Skeletal muscle cell (primary cell): Measurements from ENCODE around the gene PER3.

ENCODE experiments used
- DNase-seq: peaks from one replicate; pipeline ENCODE4 v3.0.0-alpha.2; 2010; ENCODE audit warnings: low read depth
- H3K4me3 ChIP-seq: 2 replicates; pipeline ENCODE4 v1.5.1; 2011; ENCODE audit warnings: low read depth, mild to moderate bottlenecking, control low read depth, low read length, moderate library complexity

The PER3 gene

GRCh38 chr1:7862211-7863060 lies 78.3 kb downstream of the PER3 start:
- H3K4me3 ChIP-seq = no peak overlapping the region
- no peak for DNase-seq

GRCh38 chr1:7863756-7864328 lies 79.8 kb downstream of the PER3 start:
- DNase-seq = no peak
- no peak overlapping the region for H3K4me3 ChIP-seq

GRCh38 chr1:7865978-7866377 lies 81.9 kb downstream of the PER3 start:
- no peak overlapping the region for H3K4me3 ChIP-seq
- DNase-seq = no peak

DNA sequence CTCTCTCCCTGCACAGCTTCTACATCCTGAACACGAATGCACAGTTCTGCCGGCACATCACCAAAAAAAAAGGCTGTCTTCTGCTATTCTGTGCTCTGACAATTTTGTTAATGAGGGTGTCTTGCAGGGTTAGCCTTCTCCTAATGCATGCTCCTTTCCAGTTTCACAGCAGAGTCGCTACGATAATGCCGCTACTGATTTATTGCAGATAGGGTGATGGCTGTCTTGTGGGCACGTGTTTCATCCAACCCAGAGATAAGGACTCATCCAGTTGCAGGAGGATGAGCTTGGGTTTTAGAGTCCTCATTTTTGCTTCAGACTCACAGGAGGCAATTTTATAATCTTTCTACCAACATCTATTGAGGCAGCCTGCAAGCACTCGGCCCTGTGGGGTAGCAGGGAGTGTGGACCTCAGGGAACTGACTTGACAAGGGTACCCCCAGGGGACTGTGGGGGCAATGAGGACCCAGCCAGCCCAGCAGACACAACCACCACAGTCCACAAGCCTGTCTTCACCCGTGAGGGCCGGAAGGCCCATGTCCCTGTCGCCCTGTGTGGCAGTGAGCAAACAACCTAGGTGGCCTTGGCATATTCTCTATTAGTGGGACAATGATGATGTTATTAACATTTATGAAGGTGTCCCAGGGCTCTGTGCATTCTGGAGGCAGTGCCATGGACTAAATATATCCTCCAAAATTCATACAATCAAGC lies 84.1 kb downstream of the PER3 start:
- no peak for DNase-seq
- no peak overlapping the region for H3K4me3 ChIP-seq

GRCh38 chr1:7869136-7869920 lies 85.2 kb downstream of the PER3 start:
- no peak for DNase-seq
- no peak overlapping the region for H3K4me3 ChIP-seq

DNA sequence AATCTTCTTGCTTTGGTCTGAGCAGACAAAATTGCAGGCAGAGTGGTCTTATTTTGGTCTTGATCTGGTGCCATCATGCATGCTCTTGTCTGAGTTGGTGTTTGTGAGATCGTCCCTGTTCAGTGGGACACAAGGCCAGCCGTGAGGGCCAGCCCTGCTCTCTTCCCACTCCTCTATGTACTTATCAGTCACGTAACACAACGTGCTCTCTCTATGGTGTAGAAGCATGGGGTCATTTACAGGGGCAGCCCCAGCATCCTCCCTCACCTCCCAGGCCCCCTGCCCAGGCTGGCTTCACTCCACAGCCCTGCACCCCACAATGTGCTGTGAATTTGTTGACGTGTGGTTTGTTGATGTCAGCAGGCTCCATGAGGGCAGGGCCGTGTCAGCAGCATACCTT lies 87.0 kb downstream of the PER3 start:
- DNase-seq = no peak
- no peak overlapping the region for H3K4me3 ChIP-seq

GRCh38 chr1:7873801-7874795 lies 90.0 kb downstream of the PER3 start:
- DNase-seq = no peak
- H3K4me3 ChIP-seq = no peak overlapping the region

- no peak for DNase-seq
Observed at GRCh38 chr1:7878027-7878426, 93.9 kb downstream of the PER3 start.

GRCh38 chr1:7879228-7879627 lies 95.1 kb downstream of the PER3 start:
- DNase-seq = no peak
- H3K4me3 ChIP-seq = no peak overlapping the region

More at GRCh38 chr1:7878027-7878426, 93.9 kb downstream of the PER3 start:
- H3K4me3 ChIP-seq = no peak overlapping the region

DNA sequence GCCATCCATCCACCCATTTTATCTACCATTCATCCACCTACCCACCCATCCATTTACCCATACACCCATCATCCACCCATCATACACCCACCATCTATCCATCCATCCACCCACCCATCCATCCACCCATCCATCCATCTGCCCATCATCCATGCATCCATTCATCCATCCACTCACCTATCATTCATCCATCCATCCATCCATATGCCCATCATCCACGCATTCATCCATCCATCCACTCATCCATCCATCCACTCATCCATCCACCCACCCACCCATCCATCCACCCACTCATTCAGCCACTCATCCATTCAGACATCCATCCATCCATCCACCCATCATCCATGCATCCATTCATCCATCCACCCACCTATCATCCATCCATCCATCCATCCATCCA lies 100.7 kb downstream of the PER3 start:
- no peak for DNase-seq
- H3K4me3 ChIP-seq = no peak overlapping the region

- no peak for DNase-seq
Observed at GRCh38 chr1:7885513-7886404, 101.7 kb downstream of the PER3 start.

DNA sequence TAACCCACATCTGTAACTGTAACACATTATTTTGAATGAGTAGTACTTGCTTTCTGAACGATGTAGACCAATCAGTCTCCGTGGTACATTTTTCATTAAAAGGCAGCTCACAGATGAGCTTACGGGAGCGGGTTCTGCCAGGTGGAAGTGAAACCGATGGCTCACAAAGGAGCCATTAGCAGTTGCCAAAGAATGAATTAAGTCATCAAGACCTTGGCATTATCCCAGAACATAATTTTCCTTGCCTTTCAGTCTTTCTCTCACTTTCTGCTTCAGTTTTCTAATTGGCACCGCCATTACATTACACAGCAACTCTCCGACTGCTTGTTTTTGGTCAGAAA lies 102.3 kb downstream of the PER3 start:
- DNase-seq = no peak
- no peak overlapping the region for H3K4me3 ChIP-seq

More at GRCh38 chr1:7885513-7886404, 101.7 kb downstream of the PER3 start:
- H3K4me3 ChIP-seq = no peak overlapping the region

GRCh38 chr1:7888248-7889081 lies 104.4 kb downstream of the PER3 start:
- DNase-seq = no peak
- H3K4me3 ChIP-seq = no peak overlapping the region

- DNase-seq = no peak
- no peak overlapping the region for H3K4me3 ChIP-seq
Observed at GRCh38 chr1:7890853-7891252, 106.8 kb downstream of the PER3 start.

- DNase-seq = no peak
- no peak overlapping the region for H3K4me3 ChIP-seq
Observed at GRCh38 chr1:7891804-7892203, 107.7 kb downstream of the PER3 start.

- peak; percentile 81 for DNase-seq
- H3K4me3 ChIP-seq = no peak overlapping the region
Observed at GRCh38 chr1:7893529-7894180, 109.6 kb downstream of the PER3 start.
